ENCODE measurements around the gene OLFML2A.

- TF ChIP-seq CTCF (IDR thresholded peaks at IDR 0.05; ENCODE audit: insufficient read depth, low read length) (peak; percentile 22), SPI1 (IDR thresholded peaks at IDR 0.05; ENCODE audit: borderline replicate concordance, low read depth) (no peak)
These were observed 9.9 kb upstream of the OLFML2A start for GRCh38 chr9:124766815-124767554.

All from HL-60 (cell line).